Measurements from ENCODE around the gene UBE4B.
"Not testable (repeated sequence)": the region's sequence is repeated elsewhere in the genome, so short reads cannot be mapped to it uniquely, and the experiment has no call there.

The UBE4B gene

DNA sequence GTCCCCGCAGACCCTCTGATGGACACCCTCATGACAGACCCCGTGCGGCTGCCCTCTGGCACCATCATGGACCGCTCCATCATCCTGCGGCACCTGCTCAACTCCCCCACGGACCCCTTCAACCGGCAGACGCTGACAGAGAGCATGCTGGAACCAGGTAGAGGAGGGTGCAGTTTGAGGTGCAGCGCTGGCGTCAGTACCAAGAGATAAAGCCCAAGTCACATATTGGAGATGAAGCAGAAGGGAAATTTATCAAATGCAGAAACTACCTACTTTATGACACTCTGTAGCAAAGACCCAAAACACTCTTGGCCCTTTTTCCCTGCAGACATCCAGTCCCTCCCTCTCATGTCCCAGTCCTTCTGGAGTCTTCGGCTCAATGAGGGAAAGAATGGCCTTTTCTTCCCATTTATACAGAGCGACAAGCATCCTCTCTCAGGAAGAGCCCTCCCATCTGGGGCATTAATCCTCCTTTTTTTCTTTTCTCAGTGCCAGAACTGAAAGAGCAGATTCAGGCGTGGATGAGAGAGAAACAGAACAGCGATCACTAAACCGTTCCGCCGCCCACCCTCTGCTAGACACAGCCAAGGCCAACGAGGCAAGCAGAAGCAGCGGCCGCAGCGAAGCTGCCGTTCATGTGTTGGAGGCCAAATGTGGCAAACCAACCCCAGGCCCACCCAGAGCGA, 146.8 kb downstream of the UBE4B start:
- DNase-seq, result no peak

GRCh38 chr1:10181154-10181553, 148.4 kb downstream of the UBE4B start:
- DNase-seq, result no peak

GRCh38 chr1:10185759-10186158, 153.0 kb downstream of the UBE4B start:
- no peak for DNase-seq

GRCh38 chr1:10186331-10187025, 153.7 kb downstream of the UBE4B start:
- DNase-seq, result no peak

DNA sequence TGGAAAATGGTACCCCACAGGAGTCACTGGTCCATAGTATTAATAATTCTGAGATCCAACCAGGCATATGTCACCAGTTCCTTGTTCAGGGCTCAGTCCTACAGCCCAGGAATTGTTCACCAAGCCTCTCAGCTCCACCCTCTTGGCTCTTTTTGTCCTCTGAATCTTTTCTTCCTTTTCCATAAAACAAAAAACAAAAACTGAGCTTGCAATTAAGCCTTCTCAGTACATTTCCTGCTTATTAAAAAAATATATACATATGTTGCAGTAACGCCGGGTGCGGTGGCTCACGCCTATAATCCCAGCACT, 154.2 kb downstream of the UBE4B start:
- no peak for DNase-seq

GRCh38 chr1:10188133-10188650, 155.4 kb downstream of the UBE4B start:
- no peak for DNase-seq

DNA sequence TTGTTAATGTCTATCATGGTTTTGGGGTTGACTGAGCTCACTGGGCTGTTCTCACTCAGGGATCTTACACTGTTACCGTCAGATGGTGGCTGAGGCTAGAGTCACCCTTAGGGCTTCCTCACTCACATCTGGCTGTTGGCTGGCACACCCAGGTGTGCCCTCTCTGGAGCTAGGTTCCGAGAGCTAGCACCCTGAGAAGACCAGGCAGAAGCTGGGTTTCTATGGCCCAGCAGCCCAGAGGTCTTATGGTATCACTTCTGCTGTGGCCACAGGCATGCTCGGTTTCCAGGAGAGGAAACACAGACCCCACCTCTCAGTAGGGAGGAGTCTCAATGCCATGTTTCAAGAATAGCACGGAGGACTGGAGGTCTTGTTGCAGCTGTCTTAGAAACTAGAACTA, 156.9 kb downstream of the UBE4B start:
- no peak for DNase-seq

DNA sequence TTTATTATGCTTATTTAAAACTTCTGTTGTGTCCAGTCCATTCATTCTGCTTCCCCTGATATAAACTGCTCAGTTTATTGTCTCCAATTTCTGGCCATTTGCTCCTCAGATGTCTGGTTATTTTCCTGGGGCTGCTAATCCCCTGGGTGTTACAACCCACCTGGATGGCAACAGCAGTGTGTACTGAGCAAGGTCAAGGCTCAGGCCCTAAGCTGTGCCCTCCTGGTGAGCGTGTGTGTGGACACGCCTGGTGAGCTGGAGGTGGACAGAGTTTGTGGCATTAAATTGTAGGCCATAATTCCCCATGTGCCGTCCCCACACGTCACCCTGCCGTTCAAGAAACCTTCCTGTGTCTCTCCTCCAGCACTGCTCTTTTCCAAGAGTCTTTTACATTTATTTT, 159.5 kb downstream of the UBE4B start:
- no peak for DNase-seq

GRCh38 chr1:10193288-10193687, 160.5 kb downstream of the UBE4B start:
- no peak for DNase-seq

DNA sequence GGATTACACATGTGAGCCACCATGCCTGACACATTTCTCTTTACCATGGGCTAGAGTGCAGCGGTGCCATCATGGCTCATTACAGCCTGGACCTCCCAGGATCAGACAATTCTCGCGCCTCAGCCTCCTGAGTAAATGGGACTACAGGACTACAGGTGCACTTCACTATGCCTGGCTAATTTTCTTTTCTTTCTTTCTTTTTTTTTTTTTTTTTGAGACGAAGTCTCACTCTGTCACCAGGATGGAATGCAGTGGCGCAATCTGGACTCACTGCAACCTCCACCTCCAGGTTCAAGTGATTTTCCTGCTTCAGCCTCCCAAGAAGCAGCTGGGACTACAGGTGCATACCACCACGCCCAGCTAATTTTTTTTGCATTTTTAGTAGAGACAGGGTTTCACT, 162.8 kb downstream of the UBE4B start:
- no peak for DNase-seq

DNA sequence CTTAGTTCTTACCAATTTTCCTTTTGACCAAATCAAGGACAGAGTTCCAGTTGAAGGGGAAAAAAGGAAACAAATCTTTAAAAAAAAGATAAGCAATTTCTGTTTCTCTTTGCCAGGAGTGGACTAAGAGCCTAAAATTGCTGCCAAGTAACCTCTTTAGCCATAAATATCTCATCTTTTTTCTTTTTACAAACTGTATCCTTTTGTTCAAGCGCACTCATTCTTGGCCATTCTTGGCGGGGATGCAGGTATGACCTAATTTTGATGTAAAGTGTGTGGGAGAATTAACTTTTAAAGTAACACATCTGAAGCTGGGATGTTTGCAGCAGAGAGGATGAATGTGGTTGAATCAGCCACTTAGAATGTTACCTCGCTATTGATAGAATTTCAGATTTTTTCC, 164.2 kb downstream of the UBE4B start:
- DNase-seq, result no peak

- no peak for DNase-seq
These were observed 167.9 kb downstream of the UBE4B start for GRCh38 chr1:10200620-10201019.

GRCh38 chr1:10204003-10204642, 171.4 kb downstream of the UBE4B start:
- DNase-seq, result no peak

DNA sequence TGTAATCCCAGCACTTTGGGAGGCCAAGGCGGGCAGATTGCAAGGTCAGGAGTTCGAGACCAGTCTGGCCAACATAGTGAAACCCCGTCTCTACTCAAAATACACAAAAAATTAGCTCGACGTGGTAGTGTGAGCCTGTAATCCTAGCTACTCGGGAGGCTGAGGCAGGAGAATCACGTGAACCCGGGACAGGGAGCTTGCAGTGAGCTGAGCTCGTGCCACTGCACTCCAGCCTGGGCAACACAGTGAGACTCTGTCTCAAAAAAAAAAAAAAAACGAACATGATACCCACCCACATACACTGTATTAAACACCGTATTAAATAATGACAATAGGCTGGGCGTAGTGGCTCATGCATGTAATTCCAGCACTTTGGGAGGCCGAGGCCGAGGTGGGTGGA, 172.4 kb downstream of the UBE4B start:
- not testable (repeated sequence) for DNase-seq

- DNase-seq, result no peak
These were observed 175.1 kb downstream of the UBE4B start for GRCh38 chr1:10207810-10208209.

GRCh38 chr1:10208537-10208936, 175.8 kb downstream of the UBE4B start:
- no peak for DNase-seq

DNA sequence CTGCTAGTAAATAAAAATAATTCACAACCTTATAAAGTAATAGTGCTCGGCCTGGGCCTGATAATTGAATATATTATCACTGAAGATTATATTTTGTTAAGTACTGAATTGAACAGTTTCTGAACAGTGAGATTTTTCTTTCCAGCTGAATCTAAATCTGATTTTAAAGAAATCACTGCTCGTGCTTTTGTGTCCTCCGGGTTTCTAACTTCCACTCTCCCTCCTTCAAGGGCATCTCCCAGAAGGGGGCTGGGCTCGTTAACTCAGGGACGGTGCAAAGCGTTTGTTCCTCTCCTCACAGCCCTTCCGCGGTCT, 176.8 kb downstream of the UBE4B start:
- DNase-seq, result no peak

DNA sequence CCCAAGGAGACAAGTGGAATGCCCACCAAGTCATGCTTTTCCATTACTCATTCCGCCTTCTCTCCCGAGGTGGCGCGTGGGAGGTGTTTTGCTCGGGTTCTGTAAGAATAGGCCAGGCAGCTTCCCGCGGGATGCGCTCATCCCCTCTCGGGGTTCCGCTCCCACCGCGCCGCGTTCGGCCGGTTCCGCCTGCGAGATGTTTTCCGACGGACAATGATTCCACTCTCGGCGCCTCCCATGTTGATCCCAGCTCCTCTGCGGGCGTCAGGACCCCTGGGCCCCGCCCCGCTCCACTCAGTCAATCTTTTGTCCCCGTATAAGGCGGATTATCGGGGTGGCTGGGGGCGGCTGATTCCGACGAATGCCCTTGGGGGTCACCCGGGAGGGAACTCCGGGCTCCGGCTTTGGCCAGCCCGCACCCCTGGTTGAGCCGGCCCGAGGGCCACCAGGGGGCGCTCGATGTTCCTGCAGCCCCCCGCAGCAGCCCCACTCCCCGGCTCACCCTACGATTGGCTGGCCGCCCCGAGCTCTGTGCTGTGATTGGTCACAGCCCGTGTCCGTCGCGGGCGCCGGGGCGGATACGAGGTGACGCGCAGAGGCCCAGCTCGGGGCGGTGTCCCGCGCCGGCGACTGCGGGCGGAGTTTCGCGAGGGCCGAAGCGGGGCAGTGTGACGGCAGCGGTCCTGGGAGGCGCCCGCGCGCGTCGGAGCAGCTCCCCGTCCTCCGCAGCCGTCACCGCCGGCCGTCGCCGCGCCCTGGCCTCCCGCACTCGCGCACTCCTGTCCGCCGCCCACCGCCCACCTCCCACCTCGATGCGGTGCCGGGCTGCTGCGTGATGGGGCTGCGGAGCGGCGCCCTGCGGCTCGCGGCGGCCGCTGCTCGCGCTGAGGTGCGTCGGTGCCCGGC, 177.4 kb downstream of the UBE4B start, which contains the start of gene KIF1B:
Gene KIF1B (plus strand): TSS at position 666 of the 906 bp plus-strand sequence. CDS start 21,759 bp downstream, outside the sequence.
- DNase-seq, result peak; percentile 96

DNA sequence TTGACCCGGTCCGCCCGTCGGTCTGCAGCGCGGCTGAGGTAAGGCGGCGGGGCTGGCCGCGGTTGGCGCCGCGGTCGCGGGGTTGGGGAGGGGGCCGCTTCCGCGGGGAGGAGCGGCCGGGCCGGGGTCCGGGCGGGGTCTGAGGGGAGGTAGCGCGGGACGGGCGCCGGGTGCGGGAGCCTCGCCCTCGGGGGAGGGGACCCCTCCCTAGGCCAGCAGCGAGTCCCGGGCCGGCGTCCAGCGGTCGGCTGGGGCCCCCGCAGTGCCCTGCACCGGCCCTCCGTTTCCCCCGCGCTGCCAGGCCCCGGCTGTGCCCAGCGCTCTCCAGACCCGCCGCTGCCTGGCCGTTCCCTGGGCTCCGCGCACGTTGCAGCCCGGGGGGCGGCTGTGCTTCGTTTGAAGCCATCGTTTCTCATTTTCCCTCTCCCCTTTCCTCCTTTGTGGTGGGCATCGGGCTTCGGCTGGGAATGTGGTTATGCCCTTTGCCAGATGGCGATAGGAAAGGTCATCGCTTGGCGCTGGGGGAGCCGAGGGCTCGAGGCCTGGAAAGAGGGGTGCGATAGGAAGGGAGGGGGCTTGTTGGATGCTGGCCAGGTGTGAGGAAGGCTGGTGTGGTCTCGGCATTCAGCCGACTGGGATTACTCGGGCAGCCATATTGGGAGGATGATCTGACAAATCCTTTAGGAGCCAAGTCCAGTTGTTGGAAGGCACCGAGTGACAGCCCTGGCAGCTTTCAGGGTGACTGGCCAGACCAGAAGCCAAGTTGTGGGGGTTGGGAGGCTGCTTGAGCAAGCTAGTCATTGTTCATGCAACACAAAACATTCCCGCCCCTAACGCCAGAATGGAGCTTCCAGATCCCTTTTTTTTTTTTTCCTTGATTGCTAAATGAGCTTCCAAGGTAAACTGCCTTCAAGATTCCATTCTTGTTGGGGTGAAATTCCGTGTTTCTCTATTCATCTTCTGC, 178.4 kb downstream of the UBE4B start:
- DNase-seq, result peak; percentile 16

GRCh38 chr1:10211805-10212410, 179.2 kb downstream of the UBE4B start:
- no peak for DNase-seq

GRCh38 chr1:10212476-10212875, 179.7 kb downstream of the UBE4B start:
- no peak for DNase-seq
